ENCODE data around the gene PDE1A.

- no peak for TF ChIP-seq SMC3 (IDR thresholded peaks at IDR 0.05; ENCODE audit: low read length)
- TF ChIP-seq ZNF143 (CRISPR knock-in tag; IDR thresholded peaks at IDR 0.05), result no peak
- TF ChIP-seq SP2 (CRISPR knock-in tag; IDR thresholded peaks at IDR 0.05), result no peak
These were observed 54.2 kb downstream of the PDE1A start for GRCh38 chr2:182372661-182373060.

Data from HepG2 (cell line).